GOT3 (cell line): ENCODE data around the gene CAPNS1.
"Not testable (repeated sequence)": the region's sequence is repeated elsewhere in the genome, so short reads cannot be mapped to it uniquely, and the experiment has no call there.

Experiments used
- DNase-seq: peaks from one replicate; lab custom pipeline; 2025; ENCODE audit warnings: mixed read lengths; lab: John Stamatoyannopoulos, UW

The CAPNS1 gene

GRCh38 chr19:36151144-36152018 lies 11.5 kb downstream of the CAPNS1 start:
- no peak for DNase-seq

- no peak for DNase-seq
Observed at GRCh38 chr19:36152019-36152351, 12.1 kb downstream of the CAPNS1 start.

GRCh38 chr19:36152352-36153091 lies 12.7 kb downstream of the CAPNS1 start, which contains the start of gene COX7A1:
Gene COX7A1, minus strand, starts transcription at chr19:36152447. Its CDS starts 40 bp downstream, at chr19:36152407.
- DNase-seq = no peak

- no peak for DNase-seq
Observed at GRCh38 chr19:36153126-36153525, 13.3 kb downstream of the CAPNS1 start.

GRCh38 chr19:36160821-36161596 lies 21.1 kb downstream of the CAPNS1 start:
- no peak for DNase-seq

GRCh38 chr19:36163813-36164212 lies 23.9 kb downstream of the CAPNS1 start:
- no peak for DNase-seq

- no peak for DNase-seq
Observed at GRCh38 chr19:36169084-36169760, 29.4 kb downstream of the CAPNS1 start.

GRCh38 chr19:36172852-36173251 lies 33.0 kb downstream of the CAPNS1 start:
- DNase-seq = no peak

- DNase-seq = not testable (repeated sequence)
Observed at GRCh38 chr19:36173846-36174245, 34.0 kb downstream of the CAPNS1 start.

- DNase-seq = not testable (repeated sequence)
Observed at GRCh38 chr19:36179077-36179476, 39.2 kb downstream of the CAPNS1 start.

GRCh38 chr19:36182612-36183244 lies 42.9 kb downstream of the CAPNS1 start:
- DNase-seq = no peak

GRCh38 chr19:36183245-36183628 lies 43.4 kb downstream of the CAPNS1 start:
- DNase-seq = no peak

- not testable (repeated sequence) for DNase-seq
Observed at GRCh38 chr19:36186722-36187121, 46.9 kb downstream of the CAPNS1 start.

GRCh38 chr19:36196249-36196648 lies 56.4 kb downstream of the CAPNS1 start:
- DNase-seq = no peak

GRCh38 chr19:36198119-36198518 lies 58.3 kb downstream of the CAPNS1 start:
- DNase-seq = no peak
